HG03175 (cell line): ENCODE data around the gene ALG13.
"Not testable (repeated sequence)": the region's sequence is repeated elsewhere in the genome, so short reads cannot be mapped to it uniquely, and the experiment has no call there.

Experiments
- ATAC-seq: cut with Tn5 transposase; IDR thresholded peaks from one replicate; pipeline ENCODE4 v1.9.1; 2021; ENCODE audit warnings: mild to moderate bottlenecking, moderate library complexity; ENCODE audit not compliant: unreplicated experiment

ALG13 gene

GRCh38 chrX:111680988-111681779, at the start of gene ALG13:
TSS of gene ALG13 (plus strand) at chrX:111681170. CDS start at chrX:111681219, 49 bp downstream.
- peak; percentile 98 for ATAC-seq

- ATAC-seq, result no peak
Measured at GRCh38 chrX:111634823-111635729, 45.9 kb upstream of the ALG13 start.

GRCh38 chrX:111641969-111642368, 39.0 kb upstream of the ALG13 start:
- ATAC-seq, result no peak

GRCh38 chrX:111645165-111645564, 35.8 kb upstream of the ALG13 start:
- ATAC-seq, result not testable (repeated sequence)

GRCh38 chrX:111645607-111646006, 35.4 kb upstream of the ALG13 start:
- no peak for ATAC-seq

GRCh38 chrX:111646515-111646914, 34.5 kb upstream of the ALG13 start:
- no peak for ATAC-seq

- no peak for ATAC-seq
Measured at GRCh38 chrX:111648802-111649201, 32.2 kb upstream of the ALG13 start.

GRCh38 chrX:111649638-111650037, 31.3 kb upstream of the ALG13 start:
- no peak for ATAC-seq

GRCh38 chrX:111650845-111651244, 30.1 kb upstream of the ALG13 start:
- no peak for ATAC-seq

GRCh38 chrX:111652719-111653118, 28.3 kb upstream of the ALG13 start:
- no peak for ATAC-seq

- ATAC-seq, result no peak
Measured at GRCh38 chrX:111661241-111661640, 19.7 kb upstream of the ALG13 start.

GRCh38 chrX:111662292-111662691, 18.7 kb upstream of the ALG13 start:
- no peak for ATAC-seq

GRCh38 chrX:111671668-111672067, 9.3 kb upstream of the ALG13 start:
- ATAC-seq, result no peak

GRCh38 chrX:111687305-111687704, 6.3 kb downstream of the ALG13 start:
- ATAC-seq, result no peak

- no peak for ATAC-seq
Measured at GRCh38 chrX:111695297-111695880, 14.4 kb downstream of the ALG13 start.

- no peak for ATAC-seq
Measured at GRCh38 chrX:111719426-111720210, 38.6 kb downstream of the ALG13 start.

- ATAC-seq, result no peak
Measured at GRCh38 chrX:111728096-111728495, 47.1 kb downstream of the ALG13 start.

GRCh38 chrX:111731351-111731750, 50.4 kb downstream of the ALG13 start:
- no peak for ATAC-seq

- no peak for ATAC-seq
Measured at GRCh38 chrX:111736571-111736970, 55.6 kb downstream of the ALG13 start.

GRCh38 chrX:111742018-111742417, 61.0 kb downstream of the ALG13 start:
- ATAC-seq, result no peak

GRCh38 chrX:111743316-111743715, 62.3 kb downstream of the ALG13 start:
- no peak for ATAC-seq
